Subcutaneous abdominal adipose tissue (tissue), 5 donors: Measurements from ENCODE around the gene C1QTNF8.

Experiments
- H3K27ac ChIP-seq: one replicate; pipeline ENCODE4 v1.7.0; 2013; ENCODE audit warnings: low read depth, mild to moderate bottlenecking, inconsistent platforms, low read length, moderate library complexity
- H3K27me3 ChIP-seq, 5 donors: one replicate each; pipeline ENCODE4 v1.7.0; 2013; ENCODE audit warnings: low read length in 5 of 5, inconsistent platforms in 1 of 5; ENCODE audit not compliant: control insufficient read depth in 5 of 5, insufficient read depth in 4 of 5
- H3K36me3 ChIP-seq, 5 donors: one replicate each; pipeline ENCODE4 v1.7.0; 2013; ENCODE audit warnings: low read length in 5 of 5; ENCODE audit not compliant: control insufficient read depth in 5 of 5, insufficient read depth in 5 of 5
- H3K4me1 ChIP-seq, 5 donors: one replicate each; pipeline ENCODE4 v1.7.0; 2013; ENCODE audit warnings: low read length in 5 of 5, mild to moderate bottlenecking in 3 of 5, moderate library complexity in 1 of 5; ENCODE audit not compliant: control insufficient read depth in 5 of 5, insufficient read depth in 5 of 5
- H3K4me3 ChIP-seq, 5 donors: one replicate each; pipeline ENCODE4 v1.7.0; 2013; ENCODE audit warnings: low read length in 5 of 5, low read depth in 1 of 5
- H3K9ac ChIP-seq, 5 donors: one replicate each; pipeline ENCODE4 v1.7.0; 2013; ENCODE audit warnings: low read length in 5 of 5, mild to moderate bottlenecking in 4 of 5, moderate library complexity in 3 of 5
- H3K9me3 ChIP-seq, 5 donors: one replicate each; pipeline ENCODE4 v1.7.0; 2013; ENCODE audit warnings: low read length in 5 of 5; ENCODE audit not compliant: control insufficient read depth in 5 of 5
- donor health status: healthy.
- donor health status: healthy.
- donor health status: healthy.
- donor health status: healthy.
- donor health status: healthy.

C1QTNF8 gene

GRCh38 chr16:1047801-1048200 lies 48.2 kb downstream of the C1QTNF8 start:
- Histone ChIP-seq H3K27me3 (peaks cover 23 to 43% (median 33%) of the 10 kb centered on the region in 5 donors), H3K36me3 (no peaks in the 10 kb centered on the region), H3K9me3 (no peaks in the 10 kb centered on the region), H3K4me3 (no peak overlapping the region), H3K4me1 (peaks cover 0 to 23% (median 6%) of the 10 kb centered on the region in 5 donors), H3K9ac (no peak overlapping the region), H3K27ac (no peak overlapping the region)

GRCh38 chr16:1047123-1047522 lies 48.9 kb downstream of the C1QTNF8 start:
- Histone ChIP-seq H3K9ac (no peak overlapping the region), H3K36me3 (no peaks in the 10 kb centered on the region), H3K4me3 (no peak overlapping the region), H3K27ac (no peak overlapping the region), H3K27me3 (peaks cover 26 to 43% (median 32%) of the 10 kb centered on the region in 5 donors), H3K4me1 (peaks cover 0 to 23% (median 6%) of the 10 kb centered on the region in 5 donors), H3K9me3 (peaks cover 0 to 3% (median 0%) of the 10 kb centered on the region in 5 donors)

- Histone ChIP-seq H3K9ac (no peak overlapping the region), H3K4me3 (no peak overlapping the region), H3K9me3 (peaks cover 2 to 10% (median 6%) of the 10 kb centered on the region in 5 donors), H3K27ac (no peak overlapping the region), H3K36me3 (no peaks in the 10 kb centered on the region), H3K4me1 (peaks cover 0 to 23% (median 6%) of the 10 kb centered on the region in 5 donors), H3K27me3 (peaks cover 29 to 50% (median 33%) of the 10 kb centered on the region in 5 donors)
Observed at GRCh38 chr16:1045993-1046911, 49.8 kb downstream of the C1QTNF8 start.

GRCh38 chr16:1045310-1045992 lies 50.6 kb downstream of the C1QTNF8 start:
- peaks cover 2 to 10% (median 6%) of the 10 kb centered on the region in 5 donors for H3K9me3 ChIP-seq
- H3K36me3 ChIP-seq, result no peaks in the 10 kb centered on the region
- peaks cover 0 to 23% (median 6%) of the 10 kb centered on the region in 5 donors for H3K4me1 ChIP-seq
- no peak overlapping the region for H3K4me3 ChIP-seq
- no peak overlapping the region for H3K9ac ChIP-seq
- H3K27ac ChIP-seq, result no peak overlapping the region
- peaks cover 29 to 50% (median 34%) of the 10 kb centered on the region in 5 donors for H3K27me3 ChIP-seq

GRCh38 chr16:1044460-1045309 lies 51.4 kb downstream of the C1QTNF8 start:
- Histone ChIP-seq H3K36me3 (no peaks in the 10 kb centered on the region), H3K27me3 (peaks cover 31 to 54% (median 36%) of the 10 kb centered on the region in 5 donors), H3K4me1 (peaks cover 0 to 23% (median 6%) of the 10 kb centered on the region in 5 donors), H3K9ac (no peak overlapping the region), H3K9me3 (peaks cover 2 to 10% (median 6%) of the 10 kb centered on the region in 5 donors), H3K27ac (no peak overlapping the region), H3K4me3 (no peak overlapping the region)

GRCh38 chr16:1043881-1044451 lies 52.1 kb downstream of the C1QTNF8 start:
- Histone ChIP-seq H3K9me3 (peaks cover 2 to 10% (median 6%) of the 10 kb centered on the region in 5 donors), H3K4me3 (no peak overlapping the region), H3K9ac (no peak overlapping the region), H3K27ac (no peak overlapping the region), H3K36me3 (no peaks in the 10 kb centered on the region), H3K4me1 (peaks cover 0 to 23% (median 6%) of the 10 kb centered on the region in 5 donors), H3K27me3 (peaks cover 36 to 61% (median 41%) of the 10 kb centered on the region in 5 donors)

- Histone ChIP-seq H3K36me3 (no peaks in the 10 kb centered on the region), H3K27me3 (peaks cover 42 to 60% (median 50%) of the 10 kb centered on the region in 5 donors), H3K4me3 (no peak overlapping the region), H3K27ac (no peak overlapping the region), H3K9ac (no peak overlapping the region), H3K4me1 (peaks cover 0 to 14% (median under 1%) of the 10 kb centered on the region in 5 donors), H3K9me3 (peaks cover 2 to 10% (median 6%) of the 10 kb centered on the region in 5 donors)
Observed at GRCh38 chr16:1042866-1043265, 53.2 kb downstream of the C1QTNF8 start.

GRCh38 chr16:1042049-1042744 lies 53.8 kb downstream of the C1QTNF8 start:
- H3K9me3 ChIP-seq, result peaks cover 2 to 10% (median 6%) of the 10 kb centered on the region in 5 donors
- H3K27me3 ChIP-seq, result peaks cover 40 to 58% (median 53%) of the 10 kb centered on the region in 5 donors
- H3K9ac ChIP-seq, result no peak overlapping the region
- no peak overlapping the region for H3K27ac ChIP-seq
- H3K36me3 ChIP-seq, result no peaks in the 10 kb centered on the region
- no peak overlapping the region for H3K4me3 ChIP-seq
- peaks cover 0 to 11% (median 0%) of the 10 kb centered on the region in 5 donors for H3K4me1 ChIP-seq

- H3K9me3 ChIP-seq, result peaks cover 2 to 10% (median 6%) of the 10 kb centered on the region in 5 donors
- no peaks in the 10 kb centered on the region for H3K36me3 ChIP-seq
- no peak overlapping the region for H3K9ac ChIP-seq
- H3K27ac ChIP-seq, result no peak overlapping the region
- no peak overlapping the region for H3K4me3 ChIP-seq
- peaks cover 0 to 7% (median 0%) of the 10 kb centered on the region in 5 donors for H3K4me1 ChIP-seq
- H3K27me3 ChIP-seq, result peaks cover 38 to 61% (median 58%) of the 10 kb centered on the region in 5 donors
Observed at GRCh38 chr16:1040346-1040745, 55.7 kb downstream of the C1QTNF8 start.
